GF-D8 (cell line): ENCODE data around the gene CTSW.
A peak's percentile ranks its signal among the peaks of the same experiment; 100 is the strongest.
"Not testable (repeated sequence)": the region's sequence is repeated elsewhere in the genome, so short reads cannot be mapped to it uniquely, and the experiment has no call there.

ENCODE experiments used
- DNase-seq: peaks from one replicate; lab custom pipeline; 2025; lab: John Stamatoyannopoulos, UW

Gene CTSW, protein sequence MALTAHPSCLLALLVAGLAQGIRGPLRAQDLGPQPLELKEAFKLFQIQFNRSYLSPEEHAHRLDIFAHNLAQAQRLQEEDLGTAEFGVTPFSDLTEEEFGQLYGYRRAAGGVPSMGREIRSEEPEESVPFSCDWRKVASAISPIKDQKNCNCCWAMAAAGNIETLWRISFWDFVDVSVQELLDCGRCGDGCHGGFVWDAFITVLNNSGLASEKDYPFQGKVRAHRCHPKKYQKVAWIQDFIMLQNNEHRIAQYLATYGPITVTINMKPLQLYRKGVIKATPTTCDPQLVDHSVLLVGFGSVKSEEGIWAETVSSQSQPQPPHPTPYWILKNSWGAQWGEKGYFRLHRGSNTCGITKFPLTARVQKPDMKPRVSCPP

DNA sequence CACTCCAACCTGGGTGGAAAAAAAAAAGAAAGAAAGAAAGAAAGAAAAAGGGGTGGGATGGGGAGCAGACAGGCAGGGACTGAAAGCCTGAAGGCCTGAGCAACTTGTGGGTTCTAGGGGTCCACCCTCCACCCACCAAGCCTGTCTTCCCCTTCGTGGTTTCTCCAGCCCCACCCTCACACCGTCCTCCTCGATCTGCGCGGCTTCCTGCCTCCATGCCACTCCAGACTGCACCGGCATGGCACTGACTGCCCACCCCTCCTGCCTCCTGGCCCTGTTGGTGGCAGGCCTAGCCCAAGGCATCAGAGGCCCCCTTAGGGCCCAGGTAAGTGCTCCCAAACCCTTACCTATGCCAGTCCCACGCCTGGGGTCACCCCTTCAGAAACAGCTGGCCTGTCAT is at the start of gene CTSW:
Gene CTSW (plus strand): TSS at position 221 of the 400 bp plus-strand sequence. CDS start 18 bp downstream, at position 239.
- DNase-seq, result no peak

DNA sequence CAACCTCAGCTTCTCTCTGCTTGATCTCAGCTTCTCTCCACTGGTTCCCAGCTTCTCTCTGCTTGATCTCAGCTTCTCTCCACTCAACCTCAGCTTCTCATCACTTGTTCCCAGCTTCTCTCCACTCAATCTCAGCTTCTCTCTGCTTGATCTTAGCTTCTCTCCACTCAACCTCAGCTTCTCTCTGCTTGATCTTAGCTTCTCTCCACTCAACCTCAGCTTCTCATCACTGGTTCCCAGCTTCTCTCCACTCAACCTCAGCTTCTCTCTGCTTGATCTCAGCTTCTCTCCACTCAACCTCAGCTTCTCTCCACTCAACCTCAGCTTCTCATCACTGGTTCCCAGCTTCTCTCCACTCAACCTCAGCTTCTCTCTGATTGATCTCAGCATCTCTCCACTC is 47.4 kb upstream of the CTSW start:
- DNase-seq, result not testable (repeated sequence)

DNA sequence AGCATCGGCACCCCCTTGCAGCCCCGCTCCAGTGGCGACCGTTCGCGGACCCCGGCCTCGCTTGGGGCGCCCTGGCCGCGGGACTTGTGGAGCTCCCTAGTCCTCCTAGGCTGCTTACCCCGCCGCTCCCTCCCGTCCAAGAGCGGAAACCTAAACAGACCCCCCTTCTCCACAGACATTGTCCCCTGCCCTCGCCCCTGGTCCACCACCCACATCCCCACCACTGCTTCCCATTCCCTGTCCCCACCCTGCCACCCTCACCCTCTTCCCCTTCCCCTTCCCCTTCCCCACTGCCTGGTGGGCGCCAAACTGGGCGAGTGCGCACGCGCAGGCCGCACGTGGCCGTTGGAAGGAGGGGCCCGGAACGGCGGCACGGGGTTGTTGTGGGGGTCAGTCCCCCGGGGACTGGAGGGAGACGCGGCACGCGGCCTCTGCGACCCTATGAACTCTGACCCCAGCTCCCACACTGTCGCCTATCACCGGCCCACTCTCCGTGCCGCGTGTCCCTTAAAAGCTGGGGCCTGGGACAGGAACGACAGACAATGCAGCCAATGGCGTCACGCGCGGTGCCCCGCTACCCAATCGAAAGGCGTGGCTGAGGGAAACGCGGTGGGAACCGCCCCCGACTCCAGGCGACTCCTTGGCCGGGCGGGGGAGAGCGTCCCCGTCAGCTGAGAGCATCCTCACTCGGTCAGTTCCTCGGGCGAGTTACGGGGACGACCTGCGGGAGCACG is 46.2 kb upstream of the CTSW start, which contains the start of gene SNX32:
Gene SNX32 (plus strand): TSS at position 667 of the 734 bp plus-strand sequence. CDS start 103 bp downstream, outside the sequence.
- peak; percentile 86 for DNase-seq

DNA sequence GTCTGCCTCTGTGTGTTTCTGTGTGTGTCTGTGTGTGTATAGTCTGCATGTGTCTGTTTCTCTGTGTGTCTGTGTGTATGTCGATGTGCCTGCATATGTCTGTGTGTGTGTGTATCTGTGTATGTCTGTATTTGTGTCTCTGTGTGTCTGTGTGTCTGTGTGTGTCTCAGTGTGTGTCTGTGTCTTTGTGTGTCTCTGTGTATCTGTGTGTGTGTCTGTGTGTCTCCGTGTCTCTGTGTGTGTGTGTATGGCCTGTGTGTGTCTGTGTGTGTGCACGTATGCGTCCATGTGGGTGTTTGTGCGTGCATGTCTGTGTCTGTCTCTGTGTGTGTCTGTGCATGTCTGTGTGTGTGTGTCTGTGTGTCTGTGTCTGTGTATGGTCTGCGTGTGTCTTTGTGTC is 45.4 kb upstream of the CTSW start:
- DNase-seq, result no peak

DNA sequence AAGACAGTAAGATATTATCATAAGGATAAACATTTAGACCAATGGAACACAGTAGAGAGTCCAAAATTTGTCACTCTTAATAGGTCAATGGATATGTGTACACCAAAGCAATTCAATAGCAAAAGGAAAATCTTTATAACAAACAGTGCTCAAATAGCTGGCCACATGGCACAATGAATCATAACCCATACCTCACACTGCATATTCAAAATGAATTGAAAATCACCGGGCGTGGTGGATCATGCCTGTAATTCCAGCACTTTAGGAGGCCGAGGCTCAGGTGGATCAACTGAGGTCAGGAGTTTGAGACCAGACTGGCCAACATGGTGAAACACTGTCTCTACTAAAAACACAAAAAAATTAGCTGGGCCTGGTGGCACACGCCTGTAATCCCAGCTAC is 37.5 kb upstream of the CTSW start:
- no peak for DNase-seq

DNA sequence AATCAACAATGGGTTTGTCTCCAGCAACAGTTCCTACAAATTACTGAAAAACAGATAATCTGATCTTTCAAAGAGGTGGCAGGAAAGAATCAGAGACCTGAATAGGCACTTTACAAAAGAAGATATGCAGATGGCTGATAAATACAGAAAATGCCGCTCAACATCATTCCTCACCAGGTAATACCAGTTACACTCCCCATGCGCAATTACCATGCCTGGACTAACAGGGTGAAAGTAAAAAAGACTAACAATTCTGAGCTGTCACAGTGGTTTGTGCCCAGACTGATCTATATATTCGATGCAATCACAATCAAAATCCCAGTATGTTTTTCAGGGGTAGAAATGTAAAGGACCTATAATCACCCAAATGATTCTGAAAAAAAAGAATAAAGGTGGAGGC is 35.8 kb upstream of the CTSW start:
- no peak for DNase-seq

DNA sequence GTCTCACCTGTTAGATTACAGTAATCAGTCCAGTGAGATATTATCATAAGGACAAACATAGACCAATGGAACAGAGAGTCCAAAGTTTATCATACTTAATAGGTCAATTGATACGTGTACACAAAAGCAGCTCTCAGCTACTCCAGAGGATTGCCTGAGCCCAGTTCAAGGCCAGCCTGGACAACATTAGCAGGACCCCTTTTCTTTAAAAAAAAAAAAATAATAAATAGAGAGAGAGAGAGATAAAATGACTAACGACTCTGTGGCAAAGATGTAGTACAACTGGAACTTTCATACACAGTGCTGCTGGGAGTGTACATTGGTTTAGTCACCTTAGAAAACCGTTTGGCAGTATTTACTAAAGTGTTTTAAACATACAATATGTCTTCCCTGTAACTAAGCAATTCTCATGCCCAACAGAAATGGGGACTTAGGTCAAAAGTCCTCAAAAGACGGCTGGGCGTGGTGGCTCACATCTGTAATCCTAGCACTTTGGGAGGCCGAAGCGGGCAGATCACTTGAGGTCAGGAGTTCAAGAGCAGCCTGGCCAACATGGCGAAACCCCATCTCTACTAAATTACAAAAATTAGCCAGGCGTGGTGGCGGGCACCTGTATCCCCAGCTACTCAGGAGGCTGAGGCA is 35.3 kb upstream of the CTSW start:
- no peak for DNase-seq

DNA sequence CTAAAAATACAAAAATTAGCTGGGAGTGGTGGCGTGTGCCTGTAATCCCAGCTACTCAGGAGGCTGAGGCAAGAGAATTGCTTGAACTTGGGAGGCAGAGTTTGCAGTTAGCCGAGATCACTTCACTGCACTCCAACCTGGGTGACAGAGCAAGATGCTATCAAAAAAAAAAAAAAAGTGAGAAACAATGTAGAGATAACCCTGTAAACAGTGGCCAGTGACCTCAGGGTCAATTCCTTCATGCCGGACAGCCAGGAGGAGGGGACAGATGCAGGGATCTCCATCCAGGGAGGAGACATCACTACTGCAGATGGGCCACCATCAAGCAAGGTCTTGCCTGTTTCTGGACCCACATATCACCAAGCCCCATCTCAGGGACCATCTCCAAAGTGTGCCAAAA is 31.9 kb upstream of the CTSW start:
- no peak for DNase-seq

DNA sequence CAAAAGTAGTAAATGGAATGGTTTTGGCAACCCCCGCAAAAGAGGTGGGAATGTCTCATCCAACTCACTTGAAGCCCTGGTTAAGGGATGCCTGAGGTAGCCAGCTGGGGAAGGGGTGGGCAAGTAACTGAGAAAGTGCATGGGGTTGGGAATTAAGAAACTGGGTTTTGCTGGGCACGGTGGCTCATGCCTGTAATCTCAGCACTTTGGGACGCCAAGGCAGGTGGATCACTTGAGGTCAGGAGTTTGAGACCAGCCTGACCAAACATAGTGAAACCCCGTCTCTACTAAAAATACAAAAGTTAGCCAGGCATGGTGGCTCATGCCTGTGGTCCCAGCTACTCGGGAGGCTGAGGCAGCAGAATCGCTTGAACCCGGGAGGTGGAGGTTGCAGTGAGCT is 30.9 kb upstream of the CTSW start:
- DNase-seq, result not testable (repeated sequence)

DNA sequence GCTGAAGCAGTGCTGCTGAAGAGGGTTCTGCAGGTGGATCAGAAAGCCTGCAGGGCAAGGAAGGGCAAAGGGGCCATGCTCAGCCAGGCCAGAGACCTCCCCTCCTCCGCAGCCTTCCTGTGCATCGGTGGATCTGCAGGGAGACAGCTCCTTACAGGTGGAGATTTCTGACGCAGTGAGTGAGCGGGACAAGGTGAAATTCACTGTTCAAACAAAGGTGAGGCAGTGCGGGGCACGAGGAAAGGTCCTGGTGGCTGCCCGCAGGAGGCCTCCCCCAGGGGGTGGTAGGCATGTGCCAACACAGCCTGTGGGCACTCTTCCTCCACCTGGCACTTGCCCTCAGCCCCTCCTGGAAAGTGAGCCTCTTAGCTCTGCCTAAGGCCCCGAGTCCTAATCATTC is 30.3 kb upstream of the CTSW start:
- no peak for DNase-seq

DNA sequence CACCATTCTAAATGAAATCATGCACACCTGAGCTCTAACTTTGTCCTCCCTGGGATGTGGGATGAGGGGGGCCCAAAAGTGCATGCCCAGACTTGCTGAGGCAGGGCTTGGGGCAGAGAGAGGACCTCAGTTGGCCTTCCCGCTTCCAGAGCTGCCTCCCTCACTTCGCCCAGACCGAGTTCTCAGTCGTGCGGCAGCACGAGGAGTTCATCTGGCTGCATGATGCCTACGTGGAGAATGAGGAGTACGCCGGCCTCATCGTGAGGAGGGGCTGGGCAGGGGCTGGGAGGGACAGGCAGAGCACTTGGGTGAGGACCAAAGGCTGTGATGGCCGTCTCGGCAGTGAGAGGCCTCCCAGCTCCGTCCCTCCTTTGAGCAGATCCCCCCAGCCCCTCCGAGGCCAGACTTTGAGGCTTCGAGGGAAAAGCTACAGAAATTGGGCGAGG is 29.8 kb upstream of the CTSW start:
- no peak for DNase-seq

DNA sequence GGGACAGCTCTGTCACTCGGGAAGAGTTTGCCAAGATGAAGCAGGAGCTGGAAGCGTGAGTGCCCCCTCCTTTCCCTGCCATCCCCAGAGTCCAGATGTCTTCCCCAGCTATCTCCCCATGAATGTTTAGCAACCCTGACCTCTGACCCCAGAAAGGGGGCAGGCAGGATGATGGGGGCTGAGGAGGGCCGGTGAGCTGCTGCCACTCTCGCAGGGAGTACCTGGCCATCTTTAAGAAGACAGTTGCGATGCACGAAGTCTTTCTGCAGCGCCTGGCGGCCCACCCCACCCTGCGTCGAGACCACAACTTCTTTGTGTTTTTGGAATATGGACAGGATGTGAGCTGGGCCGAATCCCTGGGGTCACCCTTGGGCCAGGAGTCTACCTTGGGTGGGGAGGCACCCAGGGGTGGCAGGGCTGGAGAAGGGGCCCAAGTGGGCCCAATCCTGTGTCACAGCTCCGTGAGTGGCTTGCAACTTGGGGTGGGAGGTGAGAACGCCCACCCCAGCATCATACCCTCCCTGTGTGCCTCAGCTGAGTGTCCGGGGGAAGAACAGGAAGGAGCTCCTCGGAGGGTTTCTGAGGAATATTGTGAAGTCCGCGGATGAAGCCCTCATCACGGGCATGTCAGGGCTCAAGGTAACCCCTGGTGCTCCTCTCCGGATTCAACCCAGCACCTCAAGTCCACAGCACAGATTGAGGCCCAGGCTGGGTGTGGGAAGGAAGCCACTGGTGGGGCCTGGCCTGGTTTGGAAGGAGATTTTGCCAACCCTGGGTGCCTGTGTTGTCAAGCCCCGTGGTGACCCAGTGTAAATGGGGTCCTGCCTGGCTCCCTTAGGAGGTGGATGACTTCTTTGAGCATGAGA is 29.2 kb upstream of the CTSW start:
- DNase-seq, result no peak

DNA sequence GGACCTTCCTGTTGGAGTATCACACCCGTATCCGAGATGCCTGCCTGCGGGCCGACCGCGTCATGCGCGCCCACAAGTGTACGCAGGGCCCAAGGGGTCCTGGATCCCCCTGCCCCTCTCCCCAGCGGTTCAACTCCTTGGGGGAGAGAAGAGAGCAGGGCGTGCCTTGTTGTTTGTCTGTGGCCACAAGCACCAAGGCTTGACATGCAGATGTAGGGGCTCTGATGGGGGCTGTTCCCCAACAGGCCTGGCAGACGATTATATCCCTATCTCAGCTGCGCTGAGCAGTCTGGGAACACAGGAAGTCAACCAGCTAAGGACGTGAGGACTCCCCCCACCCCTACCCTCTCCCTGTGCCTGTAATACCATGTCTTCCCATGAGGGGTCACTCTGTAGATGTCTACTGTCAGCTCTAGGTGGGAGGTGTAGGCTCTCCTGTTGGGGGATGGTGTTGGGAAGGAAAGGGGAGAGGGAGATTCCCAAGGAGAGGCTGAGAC is 28.5 kb upstream of the CTSW start:
- no peak for DNase-seq

DNA sequence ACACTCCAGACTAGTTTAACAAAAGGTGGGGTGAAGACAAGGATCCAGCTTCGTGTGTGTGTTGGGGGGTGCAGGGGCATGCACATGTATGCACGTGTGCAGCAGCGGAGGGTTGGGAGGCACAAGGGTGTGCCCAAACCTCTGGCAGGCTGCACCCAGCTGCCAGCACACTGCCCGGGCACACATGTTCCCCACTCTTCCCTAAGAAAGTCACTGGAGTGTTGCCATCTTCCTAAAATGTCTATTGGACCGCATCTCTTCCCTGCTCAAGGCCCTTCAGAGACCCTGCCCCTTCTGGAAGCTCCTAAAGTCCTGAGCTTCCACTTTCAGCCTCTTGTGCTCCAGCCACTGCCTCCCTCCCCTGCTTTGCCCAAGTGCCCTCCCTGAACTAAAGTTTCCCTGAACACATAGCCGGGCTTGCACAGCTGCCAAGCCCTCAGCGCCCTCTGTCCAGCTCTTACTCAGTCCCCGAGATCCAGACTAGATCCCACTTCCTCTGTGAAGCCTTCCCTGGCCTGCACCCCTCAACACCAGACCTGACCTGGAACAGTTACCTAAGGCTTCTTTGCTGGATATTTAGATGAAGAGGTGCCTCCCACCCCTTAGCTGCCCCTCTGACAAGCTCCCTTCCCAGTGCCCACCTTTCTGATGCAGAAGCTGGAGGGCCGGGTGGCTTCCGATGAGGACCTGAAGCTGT is 27.7 kb upstream of the CTSW start:
- no peak for DNase-seq

DNA sequence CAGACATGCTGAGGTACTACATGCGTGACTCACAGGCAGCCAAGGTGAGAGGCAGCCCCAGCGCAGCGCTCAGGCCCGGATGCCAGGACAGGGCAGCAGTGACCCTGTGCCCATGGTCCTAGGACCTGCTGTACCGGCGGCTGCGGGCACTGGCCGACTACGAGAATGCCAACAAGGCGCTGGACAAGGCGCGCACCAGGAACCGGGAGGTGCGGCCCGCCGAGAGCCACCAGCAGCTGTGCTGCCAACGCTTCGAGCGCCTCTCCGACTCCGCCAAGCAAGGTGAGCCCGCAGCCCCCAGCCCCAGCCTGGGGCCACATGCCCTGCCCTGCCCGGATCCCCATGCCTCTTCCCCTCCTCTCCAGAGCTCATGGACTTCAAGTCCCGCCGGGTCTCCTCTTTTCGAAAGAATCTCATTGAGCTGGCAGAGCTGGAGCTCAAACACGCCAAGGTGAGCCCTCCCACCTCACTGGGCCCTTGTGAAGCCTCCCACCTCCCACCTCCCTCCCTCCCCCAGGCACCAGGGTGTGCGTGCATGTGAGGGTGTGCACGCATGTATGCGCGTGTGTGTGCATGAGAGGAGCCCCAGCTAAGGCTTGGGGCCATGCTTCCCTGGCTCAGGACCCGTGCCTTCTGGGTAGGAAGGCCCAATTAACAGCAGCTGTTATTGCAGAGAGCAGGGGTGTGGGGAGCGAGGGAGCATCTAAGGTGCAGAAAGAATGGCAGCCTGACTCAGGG is 27.0 kb upstream of the CTSW start:
- DNase-seq, result no peak

DNA sequence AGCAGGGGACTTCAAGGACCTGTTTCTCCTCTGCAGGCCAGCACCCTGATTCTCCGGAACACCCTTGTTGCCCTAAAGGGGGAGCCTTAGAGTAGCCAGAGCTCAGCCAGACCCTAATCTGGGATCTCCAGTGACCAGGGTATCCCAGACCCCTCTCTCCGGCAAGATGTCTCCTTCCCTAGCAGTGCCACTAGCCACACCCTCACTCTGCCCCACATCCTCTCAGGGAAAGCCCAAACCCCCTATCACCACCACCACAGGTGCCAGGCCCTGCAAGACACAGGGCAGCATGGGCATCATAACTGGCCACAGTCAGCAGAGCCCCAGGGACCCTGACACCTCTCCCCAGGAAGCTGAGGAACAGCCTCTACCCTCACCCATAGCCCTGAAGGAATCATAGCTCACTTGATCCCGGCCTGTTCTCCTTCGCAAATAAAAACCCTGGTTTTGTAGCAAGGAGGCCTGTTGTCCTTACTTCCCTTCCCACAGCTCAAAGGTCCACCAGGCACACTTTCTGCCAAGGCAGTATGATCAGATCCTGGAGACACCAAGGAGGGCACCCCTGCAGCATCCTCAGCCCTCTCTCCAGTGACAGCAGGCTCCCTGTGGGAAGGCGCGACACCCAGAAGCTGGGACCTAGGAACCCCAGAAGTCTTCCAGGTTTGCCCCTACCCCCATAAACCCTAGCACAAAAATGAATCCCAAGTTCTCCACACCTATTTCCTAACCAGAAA is 26.2 kb upstream of the CTSW start:
- no peak for DNase-seq

DNA sequence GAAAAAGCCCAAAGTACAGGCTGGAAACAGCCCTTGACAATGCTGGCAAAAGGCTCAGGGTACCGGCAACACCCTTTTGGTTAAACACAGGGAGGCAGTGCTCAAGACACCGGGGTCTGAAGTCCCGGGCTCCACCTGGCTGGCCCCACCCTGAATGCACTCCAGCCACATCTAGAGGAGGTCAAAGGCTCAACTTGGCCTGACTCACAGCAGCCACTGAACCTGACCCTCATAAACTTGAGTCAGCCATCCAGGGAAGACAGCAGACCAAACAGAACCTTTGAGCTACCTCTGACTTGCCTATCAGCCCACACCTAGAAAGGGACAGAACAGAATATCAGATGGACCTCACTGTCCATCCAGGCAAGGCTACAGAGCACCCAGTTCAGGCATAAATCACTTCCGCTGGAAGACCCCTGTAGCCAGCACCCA is 25.5 kb upstream of the CTSW start:
- no peak for DNase-seq

DNA sequence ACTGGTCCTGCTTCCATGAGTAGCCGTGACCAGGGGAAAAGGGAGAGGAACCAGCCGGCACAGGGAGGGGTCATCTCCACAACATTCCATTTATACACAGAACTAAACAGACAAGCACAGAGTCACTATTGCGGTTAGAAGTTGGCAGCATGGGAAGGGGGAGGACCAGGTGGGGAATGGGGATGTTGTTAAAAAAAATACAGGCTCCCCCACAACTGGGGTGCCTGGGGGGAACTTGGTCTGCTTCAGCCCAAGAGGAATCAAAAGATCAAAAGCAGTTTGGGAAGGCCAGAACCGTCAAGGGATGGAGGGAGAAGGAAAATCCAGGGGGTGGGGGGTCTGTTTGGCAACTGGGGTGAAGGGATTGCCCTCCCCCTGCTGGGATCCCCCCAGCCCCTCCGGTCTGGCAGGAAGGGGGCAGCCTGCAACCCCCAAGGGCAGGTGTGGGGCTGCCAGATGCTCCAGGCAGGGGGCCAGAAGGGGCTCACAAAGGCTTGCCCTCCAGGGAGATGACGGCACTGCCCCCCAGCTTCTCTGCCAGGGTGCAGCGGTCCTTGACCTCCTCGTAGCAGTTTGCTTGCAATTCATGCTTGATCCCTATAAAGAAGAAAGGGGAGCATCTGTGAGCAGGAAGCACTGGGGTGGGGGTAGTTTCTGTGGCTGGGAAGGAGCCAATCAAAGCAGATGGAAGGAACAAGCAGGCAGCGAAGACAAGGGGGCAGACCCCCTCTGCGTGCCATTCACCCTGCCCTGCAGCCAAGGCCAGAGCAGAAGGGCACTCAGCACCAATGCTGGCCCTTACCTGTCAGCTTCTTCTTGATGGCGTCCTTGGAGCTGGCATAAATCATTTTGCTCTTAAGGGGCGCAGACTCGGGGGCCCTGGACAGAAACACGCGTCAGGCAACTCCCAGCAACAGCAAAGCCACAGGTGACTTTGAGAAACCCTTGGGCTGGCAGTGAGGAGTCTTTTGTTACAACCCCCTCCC is 24.5 kb upstream of the CTSW start:
- no peak for DNase-seq
